ENCODE results near the gene MIF4GD. TPM values are rescaled to one million over a fixed set of nuclear protein-coding genes. Genes with fewer than 3 reads are reported as not detected.

MIF4GD gene
- total and polyA plus RNA-seq, 2 experiments from 2014 or later: 11.3 to 15.9 TPM

GRCh38 chr17:75315541-75316243 is 44.7 kb upstream of the MIF4GD start:
- peaks cover 15% of the 10 kb centered on the region for H3K27me3 Mint-ChIP-seq (ENCODE audit: insufficient read depth, low read depth, poor library complexity)
- Histone ChIP-seq H3K79me2 (replicated peaks; ENCODE audit: insufficient read depth) (no peaks in the 10 kb centered on the region), H2AFZ (no peak overlapping the region), H3F3A (replicated peaks; ENCODE audit: low read depth) (0 out of 2 replicates have a peak, but pooled peaks cover 5% of the 10 kb centered on the region), H3K9me2 (ENCODE audit: insufficient read depth) (no peaks in the 10 kb centered on the region), H3K36me3 (ENCODE audit: insufficient read depth) (peaks cover 4% of the 10 kb centered on the region), H3K4me1 (ENCODE audit: insufficient read depth) (peaks cover 11% of the 10 kb centered on the region), H3K27me3 (ENCODE audit: insufficient read depth) (no peaks in the 10 kb centered on the region), H3K4me2 (no peak overlapping the region), H4K20me1 (replicated peaks; ENCODE audit: insufficient read depth) (0 out of 2 replicates have a peak, but pooled peaks cover 3% of the 10 kb centered on the region), H3K27ac (ENCODE audit: low read depth) (0 out of 2 replicates have a peak overlapping the region, but pooled peaks have one; percentile 26), H3K4me3 (no peak overlapping the region)
- H3K9me3 Mint-ChIP-seq: no peaks in the 10 kb centered on the region
- peaks cover 9% of the 10 kb centered on the region; the same call in 2 of the 3 replicates for H3K4me1 Mint-ChIP-seq
- H3K4me3 Mint-ChIP-seq: no peak overlapping the region
- DNase-seq (ENCODE audit: low spot score): no peak
- TF ChIP-seq CTCF (conservative IDR thresholded peaks at IDR 0.05; ENCODE audit: low read depth in 2 of 2) (no peak), NANOG (IDR thresholded peaks at IDR 0.05; ENCODE audit: borderline replicate concordance) (no peak)
- peak; percentile 9; the same call in 1 of the 3 replicates for ATAC-seq
- H3K27ac Mint-ChIP-seq: no peak overlapping the region
- H3K36me3 Mint-ChIP-seq (ENCODE audit: low read depth): peaks cover 12% of the 10 kb centered on the region

- Mint-ChIP-seq H3K4me1 (peaks cover 13% of the 10 kb centered on the region), H3K27ac (no peak overlapping the region)
- no peak for TF ChIP-seq EZH2phosphoT487 (IDR thresholded peaks at IDR 0.05; ENCODE audit: unreplicated experiment)
- TF ChIP-seq ETS1 (IDR thresholded peaks at IDR 0.05): no peak
- no peak for TF ChIP-seq ZNF462 (CRISPR knock-in tag; IDR thresholded peaks at IDR 0.05)
- TF ChIP-seq STAT1 (IDR thresholded peaks at IDR 0.05; ENCODE audit: unreplicated experiment): no peak
- TF ChIP-seq ZNF331 (CRISPR knock-in tag; IDR thresholded peaks at IDR 0.05; ENCODE audit: low read depth): no peak
- no peak for TF ChIP-seq ZNF114 (CRISPR knock-in tag; IDR thresholded peaks at IDR 0.05)
- TF ChIP-seq CTCF (conservative IDR thresholded peaks at IDR 0.05; ENCODE audit: low read depth in 2 of 2): no peak
Observed at GRCh38 chr17:75313941-75314551, 43.0 kb upstream of the MIF4GD start.

More at GRCh38 chr17:75313941-75314551, 43.0 kb upstream of the MIF4GD start:
- H3K79me2 ChIP-seq (replicated peaks; ENCODE audit: insufficient read depth): no peaks in the 10 kb centered on the region
- no peaks in the 10 kb centered on the region for H3K9me3 Mint-ChIP-seq
- H3K27me3 ChIP-seq (ENCODE audit: insufficient read depth): no peaks in the 10 kb centered on the region
- H3K4me3 ChIP-seq: no peak overlapping the region
- H3K4me2 ChIP-seq: no peak overlapping the region
- no peak for DNase-seq (ENCODE audit: low spot score)
- H3F3A ChIP-seq (replicated peaks; ENCODE audit: low read depth): no peaks in the 10 kb centered on the region
- no peak overlapping the region for H3K27ac ChIP-seq (ENCODE audit: low read depth)
- no peak for ATAC-seq
- H3K9me2 ChIP-seq (ENCODE audit: insufficient read depth): no peaks in the 10 kb centered on the region
- H3K27me3 Mint-ChIP-seq (ENCODE audit: insufficient read depth, low read depth, poor library complexity): peaks cover 10% of the 10 kb centered on the region
- peaks cover 11% of the 10 kb centered on the region for H3K4me1 ChIP-seq (ENCODE audit: insufficient read depth)
- no peak overlapping the region for H2AFZ ChIP-seq
- 0 out of 2 replicates have a peak, but pooled peaks cover 3% of the 10 kb centered on the region for H4K20me1 ChIP-seq (replicated peaks; ENCODE audit: insufficient read depth)
- no peaks in the 10 kb centered on the region for H3K36me3 Mint-ChIP-seq (ENCODE audit: low read depth)
- no peaks in the 10 kb centered on the region for H3K36me3 ChIP-seq (ENCODE audit: insufficient read depth)
- no peak overlapping the region; the same call in 2 of the 3 replicates for H3K4me3 Mint-ChIP-seq
